Measurements from ENCODE around the gene TECPR1.

Gene TECPR1

GRCh38 chr7:98191668-98192431 is 60.2 kb downstream of the TECPR1 start:
- no peak overlapping the region for H3K27ac ChIP-seq (ENCODE audit: low read depth, low read length)
- peaks cover 3% of the 10 kb centered on the region for H3K79me1 ChIP-seq (ENCODE audit: low read length)
- H3K18ac ChIP-seq (ENCODE audit: low read length): no peak overlapping the region
- H3K4ac ChIP-seq (ENCODE audit: low read depth, low read length): no peak overlapping the region
- H4K5ac ChIP-seq (ENCODE audit: low read length): no peak overlapping the region
- H3K4me1 ChIP-seq (ENCODE audit: control insufficient read depth, low read depth, low read length): no peaks in the 10 kb centered on the region
- H3K36me3 ChIP-seq (ENCODE audit: control insufficient read depth, insufficient read depth, low read length): no peaks in the 10 kb centered on the region
- no CpG with 5 or more reads among the region's 32 CpGs for WGBS (ENCODE audit: extremely low coverage, insufficient coverage, low lambda C conversion rate)
- no peak overlapping the region for H3K4me2 ChIP-seq (ENCODE audit: low read length)
- no peak for DNase-seq
- H3K9ac ChIP-seq (ENCODE audit: low read length): no peak overlapping the region
- H2BK120ac ChIP-seq (ENCODE audit: low read depth, low read length): no peak overlapping the region
- no peak overlapping the region for H3K4me3 ChIP-seq (ENCODE audit: low read length)
- H2BK15ac ChIP-seq (replicated peaks; ENCODE audit: low read depth): no peak overlapping the region
- no peak overlapping the region for H4K8ac ChIP-seq (ENCODE audit: low read depth, low read length)
- H3K56ac ChIP-seq (ENCODE audit: low read length): no peak overlapping the region
- no peaks in the 10 kb centered on the region for H3K27me3 ChIP-seq (ENCODE audit: insufficient read depth, low read length, poor library complexity)
- H2AK5ac ChIP-seq (ENCODE audit: low read length): no peak overlapping the region
- no peak overlapping the region for H2BK5ac ChIP-seq (ENCODE audit: low read length)
- no peak overlapping the region for H3K23ac ChIP-seq (ENCODE audit: low read length)
- no peaks in the 10 kb centered on the region for H3K79me2 ChIP-seq (ENCODE audit: control insufficient read depth, insufficient read depth, low read length)

DNA sequence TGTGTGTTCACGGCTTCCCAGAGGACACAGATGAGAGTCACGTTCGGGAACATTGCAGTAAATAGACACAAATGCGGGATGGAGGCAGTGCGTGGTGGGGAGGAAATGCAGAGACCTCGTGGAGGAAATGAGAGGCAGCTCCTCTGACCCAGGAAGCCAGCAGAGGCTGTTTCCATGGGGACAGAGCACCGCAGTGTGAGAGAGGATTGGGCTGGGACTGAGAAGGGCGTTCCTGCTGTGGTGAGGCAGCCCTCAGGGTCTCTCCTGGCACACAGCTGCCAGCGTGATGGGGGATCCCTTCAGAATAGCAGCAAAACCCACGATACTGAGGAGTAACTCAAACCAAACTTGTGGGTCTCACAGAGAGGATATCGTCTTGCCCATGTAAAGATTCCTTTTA is 62.5 kb downstream of the TECPR1 start:
- Histone ChIP-seq H3K4me2 (ENCODE audit: low read length) (no peak overlapping the region), H2BK120ac (ENCODE audit: low read depth, low read length) (no peak overlapping the region), H3K27ac (ENCODE audit: low read depth, low read length) (no peak overlapping the region), H3K79me1 (ENCODE audit: low read length) (no peaks in the 10 kb centered on the region), H3K9ac (ENCODE audit: low read length) (no peak overlapping the region), H2AK5ac (ENCODE audit: low read length) (no peak overlapping the region), H3K56ac (ENCODE audit: low read length) (no peak overlapping the region), H3K23ac (ENCODE audit: low read length) (no peak overlapping the region), H3K4me1 (ENCODE audit: control insufficient read depth, low read depth, low read length) (no peaks in the 10 kb centered on the region), H3K4ac (ENCODE audit: low read depth, low read length) (no peak overlapping the region), H3K79me2 (ENCODE audit: control insufficient read depth, insufficient read depth, low read length) (no peaks in the 10 kb centered on the region), H4K8ac (ENCODE audit: low read depth, low read length) (no peak overlapping the region), H4K5ac (ENCODE audit: low read length) (no peak overlapping the region), H2BK5ac (ENCODE audit: low read length) (no peak overlapping the region), H2BK15ac (replicated peaks; ENCODE audit: low read depth) (no peak overlapping the region), H3K18ac (ENCODE audit: low read length) (no peak overlapping the region), H3K36me3 (ENCODE audit: control insufficient read depth, insufficient read depth, low read length) (no peaks in the 10 kb centered on the region), H3K27me3 (ENCODE audit: insufficient read depth, low read length, poor library complexity) (no peaks in the 10 kb centered on the region), H3K4me3 (ENCODE audit: low read length) (no peak overlapping the region)
- DNase-seq: no peak
- WGBS (ENCODE audit: extremely low coverage, insufficient coverage, low lambda C conversion rate): no CpG with 5 or more reads among the region's 11 CpGs

DNA sequence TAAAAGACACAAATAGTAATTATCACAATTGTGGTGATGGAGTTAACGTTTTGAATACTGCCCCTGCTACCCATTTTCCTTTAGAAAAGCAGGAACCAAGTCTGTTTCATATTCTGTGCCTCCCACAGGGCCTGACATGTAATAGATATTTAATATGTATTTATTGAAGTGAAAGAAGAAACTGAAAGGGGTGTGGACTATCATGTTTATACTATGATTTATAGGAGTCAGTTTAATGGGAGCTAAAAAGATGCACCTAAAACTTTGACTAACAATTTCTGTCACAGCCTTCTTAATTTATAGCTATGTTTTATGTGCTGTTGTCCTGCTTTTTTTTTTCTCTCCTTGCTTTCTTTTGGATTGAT is 64.9 kb downstream of the TECPR1 start:
- Histone ChIP-seq H3K79me2 (ENCODE audit: control insufficient read depth, insufficient read depth, low read length) (no peaks in the 10 kb centered on the region), H3K4me3 (ENCODE audit: low read length) (no peak overlapping the region), H2AK5ac (ENCODE audit: low read length) (no peak overlapping the region), H4K5ac (ENCODE audit: low read length) (no peak overlapping the region), H4K8ac (ENCODE audit: low read depth, low read length) (no peak overlapping the region), H3K4ac (ENCODE audit: low read depth, low read length) (no peak overlapping the region), H3K23ac (ENCODE audit: low read length) (no peak overlapping the region), H3K36me3 (ENCODE audit: control insufficient read depth, insufficient read depth, low read length) (no peaks in the 10 kb centered on the region), H3K18ac (ENCODE audit: low read length) (no peak overlapping the region), H3K27me3 (ENCODE audit: insufficient read depth, low read length, poor library complexity) (no peaks in the 10 kb centered on the region), H3K9ac (ENCODE audit: low read length) (no peak overlapping the region), H3K79me1 (ENCODE audit: low read length) (no peaks in the 10 kb centered on the region), H2BK120ac (ENCODE audit: low read depth, low read length) (no peak overlapping the region), H2BK5ac (ENCODE audit: low read length) (no peak overlapping the region), H2BK15ac (replicated peaks; ENCODE audit: low read depth) (no peak overlapping the region), H3K56ac (ENCODE audit: low read length) (no peak overlapping the region), H3K4me2 (ENCODE audit: low read length) (no peak overlapping the region), H3K4me1 (ENCODE audit: control insufficient read depth, low read depth, low read length) (no peaks in the 10 kb centered on the region), H3K27ac (ENCODE audit: low read depth, low read length) (no peak overlapping the region)
- no CpG with 5 or more reads among the region's 1 CpG for WGBS (ENCODE audit: extremely low coverage, insufficient coverage, low lambda C conversion rate)
- no peak for DNase-seq

DNA sequence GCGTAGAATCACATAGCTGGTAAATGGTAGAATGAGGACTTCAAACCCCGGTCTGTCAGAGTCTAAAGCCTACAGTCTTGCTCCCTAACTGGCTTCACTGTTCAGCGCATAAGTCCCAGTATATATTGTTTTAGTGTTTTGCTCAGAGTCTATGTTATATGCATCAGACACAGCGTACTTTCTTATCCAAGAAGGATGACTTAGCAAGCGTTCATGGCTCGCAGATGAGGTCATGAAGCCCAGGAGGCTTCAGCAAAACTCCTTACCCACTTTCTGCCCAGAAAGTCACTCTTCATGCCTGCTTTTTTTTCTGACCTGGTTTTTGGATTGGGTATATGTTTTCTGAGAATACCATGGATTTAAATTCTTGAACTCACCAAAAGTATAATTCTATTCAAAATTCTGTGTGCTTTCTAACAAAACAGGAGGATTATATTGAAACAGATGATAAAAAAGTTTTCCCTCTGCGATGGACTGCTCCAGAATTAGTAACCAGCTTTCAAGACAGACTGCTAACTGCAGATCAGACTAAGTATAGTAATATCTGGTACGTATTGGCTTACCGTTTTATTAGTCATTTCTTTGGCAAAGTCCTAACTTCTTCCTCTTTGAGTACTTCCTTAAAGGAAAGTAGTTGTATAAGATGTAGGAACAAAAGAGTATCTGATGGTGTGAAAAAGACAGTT is 65.4 kb downstream of the TECPR1 start:
- Histone ChIP-seq H4K5ac (ENCODE audit: low read length) (no peak overlapping the region), H3K4me3 (ENCODE audit: low read length) (no peak overlapping the region), H2BK15ac (replicated peaks; ENCODE audit: low read depth) (no peak overlapping the region), H3K4me1 (ENCODE audit: control insufficient read depth, low read depth, low read length) (no peaks in the 10 kb centered on the region), H3K36me3 (ENCODE audit: control insufficient read depth, insufficient read depth, low read length) (no peaks in the 10 kb centered on the region), H3K79me2 (ENCODE audit: control insufficient read depth, insufficient read depth, low read length) (no peaks in the 10 kb centered on the region), H2BK120ac (ENCODE audit: low read depth, low read length) (no peak overlapping the region), H3K4me2 (ENCODE audit: low read length) (no peak overlapping the region), H2BK5ac (ENCODE audit: low read length) (no peak overlapping the region), H3K23ac (ENCODE audit: low read length) (no peak overlapping the region), H3K79me1 (ENCODE audit: low read length) (no peaks in the 10 kb centered on the region), H3K27me3 (ENCODE audit: insufficient read depth, low read length, poor library complexity) (no peaks in the 10 kb centered on the region), H3K18ac (ENCODE audit: low read length) (no peak overlapping the region), H3K56ac (ENCODE audit: low read length) (no peak overlapping the region), H3K9ac (ENCODE audit: low read length) (no peak overlapping the region), H3K4ac (ENCODE audit: low read depth, low read length) (no peak overlapping the region), H2AK5ac (ENCODE audit: low read length) (no peak overlapping the region), H4K8ac (ENCODE audit: low read depth, low read length) (no peak overlapping the region), H3K27ac (ENCODE audit: low read depth, low read length) (no peak overlapping the region)
- WGBS (ENCODE audit: extremely low coverage, insufficient coverage, low lambda C conversion rate): no CpG with 5 or more reads among the region's 9 CpGs
- no peak for DNase-seq

- H3K9ac ChIP-seq (ENCODE audit: low read length): no peak overlapping the region
- no peak overlapping the region for H3K18ac ChIP-seq (ENCODE audit: low read length)
- no peak overlapping the region for H3K56ac ChIP-seq (ENCODE audit: low read length)
- no peak overlapping the region for H3K23ac ChIP-seq (ENCODE audit: low read length)
- no peak overlapping the region for H3K27ac ChIP-seq (ENCODE audit: low read depth, low read length)
- H4K8ac ChIP-seq (ENCODE audit: low read depth, low read length): no peak overlapping the region
- no peaks in the 10 kb centered on the region for H3K27me3 ChIP-seq (ENCODE audit: insufficient read depth, low read length, poor library complexity)
- no peaks in the 10 kb centered on the region for H3K36me3 ChIP-seq (ENCODE audit: control insufficient read depth, insufficient read depth, low read length)
- H3K79me1 ChIP-seq (ENCODE audit: low read length): no peaks in the 10 kb centered on the region
- no peak overlapping the region for H3K4ac ChIP-seq (ENCODE audit: low read depth, low read length)
- H3K4me3 ChIP-seq (ENCODE audit: low read length): no peak overlapping the region
- no peak overlapping the region for H2BK5ac ChIP-seq (ENCODE audit: low read length)
- WGBS (ENCODE audit: extremely low coverage, insufficient coverage, low lambda C conversion rate): no CpG with 5 or more reads among the region's 7 CpGs
- H2AK5ac ChIP-seq (ENCODE audit: low read length): no peak overlapping the region
- no peaks in the 10 kb centered on the region for H3K79me2 ChIP-seq (ENCODE audit: control insufficient read depth, insufficient read depth, low read length)
- no peak overlapping the region for H3K4me2 ChIP-seq (ENCODE audit: low read length)
- DNase-seq: no peak
- H3K4me1 ChIP-seq (ENCODE audit: control insufficient read depth, low read depth, low read length): no peaks in the 10 kb centered on the region
- H2BK120ac ChIP-seq (ENCODE audit: low read depth, low read length): no peak overlapping the region
- no peak overlapping the region for H2BK15ac ChIP-seq (replicated peaks; ENCODE audit: low read depth)
- no peak overlapping the region for H4K5ac ChIP-seq (ENCODE audit: low read length)
These were observed 66.9 kb downstream of the TECPR1 start for GRCh38 chr7:98185101-98185500.

All from mesendoderm (in vitro differentiated cells).